GM12878 (cell line): ENCODE measurements around the gene LKAAEAR1. TPM values are rescaled to one million over a fixed set of nuclear protein-coding genes. Genes with fewer than 3 reads are reported as not detected.

ENCODE experiments used
- ATAC-seq: fragments of 200-7000 bp; cut with Tn5 transposase; 3 replicates; pipeline ENCODE4 v1.9.1; 2020; ENCODE audit warnings: mild to moderate bottlenecking, moderate library complexity
- BruUV-seq: library from RNA; stranded (reverse); fragments of 400-500 nt; replicated peaks from 2 replicates; lab custom pipeline; 2021; lab: Mats Ljungman, UMichigan
- CTCF ChIA-PET: fragments of 300-600 bp; sonication (Branson Sonifier 250); formaldehyde crosslinking; extraction: SDS; loops from one replicate; lab custom pipeline; 2021; ENCODE audit warnings: inconsistent platforms; lab: Yijun Ruan, JAX
- POLR2A ChIA-PET: fragments of 350-600 bp; formaldehyde crosslinking; extraction: SDS; loops from one replicate; lab custom pipeline; 2021; ENCODE audit warnings: inconsistent platforms; lab: Charles Lee
- RAD21 ChIA-PET: fragments of 300-600 bp; sonication (Branson Sonifier 250); formaldehyde crosslinking; loops from one replicate; lab custom pipeline; 2023; ENCODE audit warnings: antibody characterized with exemption; ENCODE audit not compliant: unreplicated experiment; lab: Charles Lee
- SMC1A ChIA-PET: fragments of 300-600 bp; sonication (Branson Sonifier 250); formaldehyde crosslinking; loops from one replicate; lab custom pipeline; 2023; ENCODE audit not compliant: unreplicated experiment, uncharacterized antibody; lab: Charles Lee
- DNase-seq: peaks from one replicate; pipeline ENCODE4 v3.0.0-alpha.2; 2011; ENCODE audit warnings: low read depth, low spot score
- FAIRE-seq: peaks from 3 replicates; lab custom pipeline; 2011; peaks lifted over from hg19 to GRCh38; lab: Jason Lieb, UNC
- H2AFZ ChIP-seq: 2 replicates; pipeline ENCODE4 v1.6.0; 2011; ENCODE audit warnings: low read depth, low read length, control low read depth; ENCODE audit not compliant: control insufficient read depth
- H3K27ac ChIP-seq: 2 replicates; pipeline ENCODE4 v1.5.1; 2011; ENCODE audit warnings: control low read depth; ENCODE audit not compliant: control insufficient read depth, insufficient read depth
- H3K27me3 ChIP-seq, 2 experiments: replicated peaks in 1 of 2; 2 replicates each; pipeline versions ENCODE4 v1.6.0 to v1.6.1; 2011; ENCODE audit warnings: low read length in 1 of 2; ENCODE audit not compliant: control insufficient read depth in 2 of 2, insufficient read depth in 2 of 2
- H3K36me3 ChIP-seq, 2 experiments: 2 replicates each; pipeline ENCODE4 v1.5.1; 2011; ENCODE audit warnings: low read length in 1 of 2; ENCODE audit not compliant: control insufficient read depth in 2 of 2, insufficient read depth in 2 of 2
- H3K4me1 ChIP-seq: 2 replicates; pipeline ENCODE4 v1.6.1; 2011; ENCODE audit warnings: mild to moderate bottlenecking, low read length, moderate library complexity, mixed read lengths; ENCODE audit not compliant: control insufficient read depth, insufficient read depth
- H3K4me2 ChIP-seq: 2 replicates; pipeline ENCODE4 v1.6.0; 2011; ENCODE audit warnings: control low read depth; ENCODE audit not compliant: control insufficient read depth, insufficient read depth
- H3K4me3 ChIP-seq: fragments of 200-600 bp; sonication (generic); 2 replicates; pipeline ENCODE4 v1.5.1; 2016
- H3K79me2 ChIP-seq: 2 replicates; pipeline ENCODE4 v1.6.0; 2011; ENCODE audit warnings: low read length; ENCODE audit not compliant: control insufficient read depth, insufficient read depth
- H3K9ac ChIP-seq: 2 replicates; pipeline ENCODE4 v1.8.0; 2011; ENCODE audit warnings: low read length, control low read depth, mixed read lengths; ENCODE audit not compliant: control insufficient read depth, insufficient read depth
- H3K9me3 ChIP-seq: replicated peaks from 3 replicates; pipeline ENCODE4 v1.5.1; 2011; ENCODE audit warnings: mild to moderate bottlenecking, low read length; ENCODE audit not compliant: control insufficient read depth, insufficient read depth
- H4K20me1 ChIP-seq: 2 replicates; pipeline ENCODE4 v1.6.0; 2011; ENCODE audit not compliant: control insufficient read depth, insufficient read depth
- BACH1 ChIP-seq: fragments of 450-650 bp; IDR thresholded peaks from 2 replicates; pipeline ENCODE4 v1.6.1; 2017; ENCODE audit warnings: mild to moderate bottlenecking, borderline replicate concordance
- BHLHE40 ChIP-seq, 2 experiments: fragments of 450-650 bp in 1 of 2; IDR thresholded peaks; 2 replicates each; pipeline ENCODE4 v1.6.1; 2011 to 2017; ENCODE audit warnings: low read depth in 2 of 2, borderline replicate concordance in 1 of 2, improper control_type of control experiment in 1 of 2, low read length in 1 of 2, mild to moderate bottlenecking in 1 of 2
- HSF1 ChIP-seq: fragments of 150-350 bp; IDR thresholded peaks from 2 replicates; pipeline ENCODE4 v1.6.1; 2014; ENCODE audit warnings: mild to moderate bottlenecking, low read depth, low read length
- IRF4 ChIP-seq: IDR thresholded peaks from 2 replicates; pipeline ENCODE4 v1.6.1; 2011; ENCODE audit warnings: low read depth, low read length
- MLLT1 ChIP-seq: fragments of 450-650 bp; IDR thresholded peaks from 2 replicates; pipeline ENCODE4 v1.6.1; 2016; ENCODE audit warnings: mild to moderate bottlenecking
- MTA2 ChIP-seq: fragments of 450-650 bp; IDR thresholded peaks from 2 replicates; pipeline ENCODE4 v1.6.1; 2016; ENCODE audit warnings: low read depth, mild to moderate bottlenecking, moderate library complexity
- NR2C1 ChIP-seq: fragments of 450-650 bp; IDR thresholded peaks from 2 replicates; pipeline ENCODE4 v1.6.1; 2017; ENCODE audit warnings: antibody characterized with exemption, mild to moderate bottlenecking, moderate library complexity
- POLR2AphosphoS5 ChIP-seq: IDR thresholded peaks from 2 replicates; pipeline ENCODE4 v1.6.1; 2011; ENCODE audit warnings: mild to moderate bottlenecking, low read length, inconsistent platforms
- RAD21 ChIP-seq: IDR thresholded peaks from 2 replicates; pipeline ENCODE4 v1.6.1; 2011; ENCODE audit warnings: mild to moderate bottlenecking, low read depth, low read length, moderate library complexity; ENCODE audit not compliant: insufficient read depth
- TAF1 ChIP-seq: IDR thresholded peaks from 2 replicates; pipeline ENCODE4 v1.6.1; 2011; ENCODE audit warnings: mild to moderate bottlenecking, low read depth, low read length, borderline replicate concordance
- TCF3 ChIP-seq: IDR thresholded peaks from 2 replicates; pipeline ENCODE4 v1.6.1; 2012; ENCODE audit warnings: low read depth, mild to moderate bottlenecking, low read length, borderline replicate concordance; ENCODE audit not compliant: insufficient read depth
- ZBED1 ChIP-seq: IDR thresholded peaks from 2 replicates; pipeline ENCODE4 v1.6.1; 2016; ENCODE audit warnings: borderline replicate concordance
- ZBTB4 ChIP-seq: fragments of 450-650 bp; formaldehyde crosslinking; IDR thresholded peaks from 2 replicates; pipeline ENCODE4 v1.4.0; 2022; ENCODE audit warnings: mild to moderate bottlenecking, moderate library complexity
- WGBS: methylation state at CpG from one replicate; pipeline ENCODE4 v1.1.6; 2016; ENCODE audit warnings: low lambda C conversion rate; ENCODE audit not compliant: insufficient replicate concordance, insufficient coverage; ENCODE audit errors: missing lambda C conversion rate; 5-methylcytosine and 5-hydroxymethylcytosine counted together
- in situ Hi-C: fragments of 300-500 bp; cut with MboI; formaldehyde crosslinking; loops from 9 replicates; pipeline ENCODE4 v1.14.3; 2018; ENCODE audit warnings: mixed read lengths
- intact Hi-C: fragments of 100-400 bp; cut with micrococcal nuclease; formaldehyde crosslinking; loops from one replicate; pipeline ENCODE4 v1.14.2; 2022; ENCODE audit not compliant: unreplicated experiment
- polyA plus RNA-seq, 11 experiments: library from polyadenylated mRNA; depleted of rRNA in 4 of 11; unstranded in 6 of 11; stranded (reverse) in 5 of 11; fragments of >200 nt; fragmentation: Nextera tagmentation in 4 of 11; fragmentation: Illumina TruSeq in 1 of 11; extraction: Ambion mirVana in 4 of 11; extraction: Trizol in 1 of 11; gene quantifications; 1 replicate in 1 of 11; 2 replicates in 10 of 11; pipeline versions ENCODE4 v1.2.1 to v1.2.3, GENCODE V29; 2011 to 2016; ENCODE audit warnings: inconsistent platforms in 2 of 11, missing spikeins in 2 of 11, low read depth in 1 of 11
- total RNA-seq, 4 experiments: library from RNA; depleted of rRNA in 3 of 4; stranded (reverse); fragments of >200 nt in 3 of 4; fragmentation: Illumina TruSeq in 1 of 4; extraction: Trizol in 1 of 4; gene quantifications; 2 replicates each; pipeline versions ENCODE4 v1.2.1 to v1.2.3, GENCODE V29; 2013 to 2021

LKAAEAR1 gene
- total and polyA plus RNA-seq, 10 of the 15 experiments (the other 5 are each of a cell fraction or from before 2014, with no cell fraction given) = not detected

GRCh38 chr20:64037498-64038213 is 46.5 kb downstream of the LKAAEAR1 start (continued):
- TF ChIP-seq ZBED1 (0 out of 2 replicates have a peak, but pooled peaks have one; percentile 6), MTA2 (no peak), TAF1 (no peak), ZBTB4 (CRISPR knock-in tag) (no peak), TCF3 (no peak)

GRCh38 chr20:64037199-64037497 is 47.0 kb downstream of the LKAAEAR1 start:
- POLR2A ChIA-PET = interaction anchor here (1.1 to 7.2 kb wide), 8 partner anchors 17 to 499 kb away, joined by 3 to 63 read pairs (median 4); partner anchors contain the start of genes PRPF6, PTK6 and SAMD10
- FAIRE-seq = no peak

More at GRCh38 chr20:64037199-64037497, 47.0 kb downstream of the LKAAEAR1 start:
- peaks cover 4% of the 10 kb centered on the region for H3K79me2 ChIP-seq
- ChIA-PET CTCF (interaction anchor here (1.1 to 9.1 kb wide), 4 partner anchors 20 to 57 kb away, joined by 3 to 108 read pairs (median 35); partner anchors contain the start of genes PRPF6 and SAMD10), RAD21 (interaction anchor here (1.1 to 7.1 kb wide), 4 partner anchors 20 to 56 kb away, joined by 3 to 92 read pairs (median 4); partner anchors contain the start of genes OPRL1, PRPF6, RGS19 and SAMD10), SMC1A (interaction anchor here (1.1 to 6.1 kb wide), 4 partner anchors 10 to 56 kb away, joined by 3 to 52 read pairs (median 6); partner anchors contain the start of genes PRPF6 and SAMD10)
- ATAC-seq = no peak
- H2AFZ ChIP-seq = no peak overlapping the region
- no peaks in the 10 kb centered on the region for H3K27me3 ChIP-seq
- intact Hi-C loops = loop anchor here (2.0 kb wide), 1 partner anchor 24 kb away; no protein-coding TSS in a partner anchor
- WGBS = 42% methylated on average over 3 of the region's 3 CpGs
- DNase-seq = no peak
- peak overlapping the region; percentile 70 for H3K4me2 ChIP-seq
- H3K4me1 ChIP-seq = peaks cover 52% of the 10 kb centered on the region
- BruUV-seq = TSS peak; percentile 87
- peaks cover 6 to 9% of the 10 kb centered on the region in 2 experiments; a peak in 3 of 4 replicates for H3K36me3 ChIP-seq
- H4K20me1 ChIP-seq = no peaks in the 10 kb centered on the region
- H3K4me3 ChIP-seq = peak overlapping the region; percentile 58; the same call in 1 of the 2 replicates
- H3K9ac ChIP-seq = peak overlapping the region; percentile 64
- TF ChIP-seq NR2C1 (no peak), IRF4 (no peak), MLLT1 (peak; percentile 59), HSF1 (no peak), BACH1 (0 out of 2 replicates have a peak, but pooled peaks have one; percentile 17), POLR2AphosphoS5 (0 out of 2 replicates have a peak, but pooled peaks have one; percentile 0), RAD21 (no peak), ZBED1 (0 out of 2 replicates have a peak, but pooled peaks have one; percentile 22), BHLHE40 (IDR thresholded peaks at IDR 0.05; ENCODE audit: borderline replicate concordance in 1 of 2, low read depth in 2 of 2, low read length in 1 of 2) (no peak)
- no peaks in the 10 kb centered on the region for H3K9me3 ChIP-seq
- in situ Hi-C loops = no loop called here
- peak overlapping the region; percentile 77 for H3K27ac ChIP-seq
